ENCODE data around the gene CAPN3. TPM values are rescaled to one million over a fixed set of nuclear protein-coding genes. Genes with fewer than 3 reads are reported as not detected.

The CAPN3 gene
- total RNA-seq (2014; rRNA removed; shearing (Covaris generic)) = 0.98 and 1.6 TPM in 2 replicates
- 1.5 and 2.6 TPM in 2 replicates for total RNA-seq (2022)
- Bru-seq, nascent RNA = percentile 38 among the genes with signal in this experiment
- BruChase-seq, experiment 1, labeled RNA remaining after a 6-hour chase = percentile 49 among the genes with signal in this experiment
- percentile 49 among the genes with signal in this experiment for BruChase-seq, experiment 2, labeled RNA remaining after a 2-hour chase
- long read RNA-seq, partial matches to known transcripts = 0 of 1 reads
- long read RNA-seq, other reads (novel, unspliced or antisense) = 0 of 1 reads

DNA sequence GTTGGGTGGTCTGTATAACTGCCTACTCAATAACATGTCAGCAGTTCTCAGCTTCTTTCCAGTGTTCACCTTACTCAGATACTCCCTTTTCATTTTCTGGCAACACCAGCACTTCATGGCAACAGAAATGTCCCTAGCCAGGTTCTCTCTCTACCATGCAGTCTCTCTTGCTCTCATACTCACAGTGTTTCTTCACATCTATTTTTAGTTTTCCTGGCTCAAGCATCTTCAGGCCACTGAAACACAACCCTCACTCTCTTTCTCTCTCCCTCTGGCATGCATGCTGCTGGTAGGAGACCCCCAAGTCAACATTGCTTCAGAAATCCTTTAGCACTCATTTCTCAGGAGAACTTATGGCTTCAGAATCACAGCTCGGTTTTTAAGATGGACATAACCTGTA lies at the start of gene CAPN3:
CAPN3 (plus strand) TSS at position 253 of the 400 bp plus-strand sequence. CDS start 305 bp downstream, outside the sequence.
- Histone ChIP-seq H3K4me3 (ENCODE audit: low read depth, low read length, poor library complexity, severe bottlenecking) (no peak within 1 kb of the TSS), H3K79me2 (ENCODE audit: insufficient read depth, low read depth, low read length) (no peaks in the 10 kb centered on the region), H4K20me1 (ENCODE audit: insufficient read depth, low read length) (no peaks in the 10 kb centered on the region), H3K36me3 (ENCODE audit: insufficient read depth, low read length) (no peaks in the 10 kb centered on the region), H3K9me3 (ENCODE audit: low read length) (no peaks in the 10 kb centered on the region), H3K4me2 (ENCODE audit: low read length) (no peak within 1 kb of the TSS), H2AFZ (ENCODE audit: low read length) (no peak within 1 kb of the TSS), H3K9me2 (ENCODE audit: insufficient read depth, low read length) (no peaks in the 10 kb centered on the region), H3K4me1 (ENCODE audit: insufficient read depth, low read length, poor library complexity, severe bottlenecking) (peaks cover 15% of the 10 kb centered on the region), H3K27ac (ENCODE audit: low read depth, low read length, poor library complexity, severe bottlenecking) (no peak within 1 kb of the TSS)
- CTCF ChIA-PET (ENCODE audit: unreplicated experiment) = no interaction called here
- POLR2A ChIA-PET = interaction anchor here (0.6 to 1.0 kb wide), 2 partner anchors 18 to 67 kb away, joined by 3 to 4 read pairs; no protein-coding TSS in a partner anchor
- intact Hi-C loops (cut with micrococcal nuclease; ENCODE audit: unreplicated experiment) = no loop called here
- TF ChIP-seq EZH2phosphoT487 (IDR thresholded peaks at IDR 0.05; ENCODE audit: borderline replicate concordance, low read depth, low read length) = no peak
- TF ChIP-seq, protein P1, sequence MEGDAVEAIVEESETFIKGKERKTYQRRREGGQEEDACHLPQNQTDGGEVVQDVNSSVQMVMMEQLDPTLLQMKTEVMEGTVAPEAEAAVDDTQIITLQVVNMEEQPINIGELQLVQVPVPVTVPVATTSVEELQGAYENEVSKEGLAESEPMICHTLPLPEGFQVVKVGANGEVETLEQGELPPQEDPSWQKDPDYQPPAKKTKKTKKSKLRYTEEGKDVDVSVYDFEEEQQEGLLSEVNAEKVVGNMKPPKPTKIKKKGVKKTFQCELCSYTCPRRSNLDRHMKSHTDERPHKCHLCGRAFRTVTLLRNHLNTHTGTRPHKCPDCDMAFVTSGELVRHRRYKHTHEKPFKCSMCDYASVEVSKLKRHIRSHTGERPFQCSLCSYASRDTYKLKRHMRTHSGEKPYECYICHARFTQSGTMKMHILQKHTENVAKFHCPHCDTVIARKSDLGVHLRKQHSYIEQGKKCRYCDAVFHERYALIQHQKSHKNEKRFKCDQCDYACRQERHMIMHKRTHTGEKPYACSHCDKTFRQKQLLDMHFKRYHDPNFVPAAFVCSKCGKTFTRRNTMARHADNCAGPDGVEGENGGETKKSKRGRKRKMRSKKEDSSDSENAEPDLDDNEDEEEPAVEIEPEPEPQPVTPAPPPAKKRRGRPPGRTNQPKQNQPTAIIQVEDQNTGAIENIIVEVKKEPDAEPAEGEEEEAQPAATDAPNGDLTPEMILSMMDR (conservative IDR thresholded peaks at IDR 0.05; ENCODE audit: low read length) = no peak
- BruUV-seq (replicated peaks) = no TSS peak
- no peak for DNase-seq (ENCODE audit: low spot score)

DNA sequence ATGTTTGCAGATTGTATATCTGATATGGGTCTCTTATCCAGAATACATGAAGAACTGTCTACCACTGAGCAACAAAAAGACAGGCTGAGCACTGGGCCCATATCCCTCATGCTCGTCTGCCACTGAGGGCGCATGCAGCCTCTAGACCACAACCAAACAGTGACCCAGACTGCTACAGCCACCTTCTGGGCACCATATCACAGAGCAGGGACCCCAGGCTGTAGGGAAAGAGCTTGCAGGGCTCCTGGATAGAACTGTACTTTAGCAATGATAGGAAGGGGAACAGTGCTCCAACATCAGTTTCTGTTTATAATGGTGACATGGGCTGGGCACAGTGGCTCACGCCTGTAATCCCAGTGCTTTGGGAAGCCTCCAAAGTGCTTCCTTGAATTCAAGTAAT lies 45.8 kb upstream of the CAPN3 start:
- no peak overlapping the region for H2AFZ ChIP-seq (ENCODE audit: low read length)
- H4K20me1 ChIP-seq (ENCODE audit: insufficient read depth, low read length) = no peaks in the 10 kb centered on the region
- intact Hi-C loops (cut with micrococcal nuclease; ENCODE audit: unreplicated experiment) = no loop called here
- ChIA-PET CTCF (ENCODE audit: unreplicated experiment) (no interaction called here), POLR2A (no interaction called here)
- H3K27ac ChIP-seq (ENCODE audit: low read depth, low read length, poor library complexity, severe bottlenecking) = no peak overlapping the region
- no peaks in the 10 kb centered on the region for H3K9me2 ChIP-seq (ENCODE audit: insufficient read depth, low read length)
- no peaks in the 10 kb centered on the region for H3K9me3 ChIP-seq (ENCODE audit: low read length)
- BruUV-seq (replicated peaks) = no TSS peak
- H3K4me1 ChIP-seq (ENCODE audit: insufficient read depth, low read length, poor library complexity, severe bottlenecking) = no peaks in the 10 kb centered on the region
- no peaks in the 10 kb centered on the region for H3K36me3 ChIP-seq (ENCODE audit: insufficient read depth, low read length)
- peak; percentile 8 for DNase-seq (ENCODE audit: low spot score)
- H3K79me2 ChIP-seq (ENCODE audit: insufficient read depth, low read depth, low read length) = no peaks in the 10 kb centered on the region
- no peak overlapping the region for H3K4me2 ChIP-seq (ENCODE audit: low read length)
- no peak overlapping the region for H3K4me3 ChIP-seq (ENCODE audit: low read depth, low read length, poor library complexity, severe bottlenecking)
- TF ChIP-seq EZH2phosphoT487 (IDR thresholded peaks at IDR 0.05; ENCODE audit: borderline replicate concordance, low read depth, low read length) = no peak
- TF ChIP-seq, protein P1 (conservative IDR thresholded peaks at IDR 0.05; ENCODE audit: low read length) = no peak

DNA sequence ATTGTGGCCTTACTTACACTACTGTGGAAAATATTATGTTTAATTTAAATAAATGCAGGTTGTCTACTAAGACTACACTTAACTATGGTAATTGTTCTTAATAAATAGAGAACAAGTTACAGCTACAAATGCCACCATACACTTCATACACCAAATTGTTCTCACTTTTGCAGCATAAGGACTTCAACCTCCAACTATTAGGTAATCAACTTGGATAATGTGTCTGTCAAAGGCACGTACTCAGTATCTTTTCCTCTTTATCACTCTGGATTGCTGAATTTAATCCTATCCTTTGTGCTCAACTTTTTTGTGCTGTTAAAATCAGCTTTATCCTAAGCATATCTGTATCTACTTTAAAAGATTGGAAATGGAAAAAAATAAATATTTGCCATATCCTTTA lies 44.5 kb upstream of the CAPN3 start:
- TF ChIP-seq, protein P1 (conservative IDR thresholded peaks at IDR 0.05; ENCODE audit: low read length) = no peak
- TF ChIP-seq EZH2phosphoT487 (IDR thresholded peaks at IDR 0.05; ENCODE audit: borderline replicate concordance, low read depth, low read length) = no peak
- POLR2A ChIA-PET = no interaction called here
- DNase-seq (ENCODE audit: low spot score) = no peak
- no peaks in the 10 kb centered on the region for H3K79me2 ChIP-seq (ENCODE audit: insufficient read depth, low read depth, low read length)
- no peak overlapping the region for H3K27ac ChIP-seq (ENCODE audit: low read depth, low read length, poor library complexity, severe bottlenecking)
- no peaks in the 10 kb centered on the region for H3K9me3 ChIP-seq (ENCODE audit: low read length)
- BruUV-seq (replicated peaks) = no TSS peak
- CTCF ChIA-PET (ENCODE audit: unreplicated experiment) = no interaction called here
- H3K4me2 ChIP-seq (ENCODE audit: low read length) = no peak overlapping the region
- intact Hi-C loops (cut with micrococcal nuclease; ENCODE audit: unreplicated experiment) = no loop called here
- H3K4me3 ChIP-seq (ENCODE audit: low read depth, low read length, poor library complexity, severe bottlenecking) = no peak overlapping the region
- H4K20me1 ChIP-seq (ENCODE audit: insufficient read depth, low read length) = no peaks in the 10 kb centered on the region
- no peaks in the 10 kb centered on the region for H3K36me3 ChIP-seq (ENCODE audit: insufficient read depth, low read length)
- H2AFZ ChIP-seq (ENCODE audit: low read length) = no peak overlapping the region
- no peaks in the 10 kb centered on the region for H3K4me1 ChIP-seq (ENCODE audit: insufficient read depth, low read length, poor library complexity, severe bottlenecking)
- no peaks in the 10 kb centered on the region for H3K9me2 ChIP-seq (ENCODE audit: insufficient read depth, low read length)
